Muscle layer of colon (tissue), 2 donors: ENCODE results near the gene RPRD2.

Experiments
- H3K27ac ChIP-seq: one replicate; pipeline ENCODE4 v1.7.0; 2013; ENCODE audit warnings: low read depth, mild to moderate bottlenecking, low read length, moderate library complexity
- H3K27me3 ChIP-seq, 2 donors: one replicate each; pipeline ENCODE4 v1.7.0; 2013; ENCODE audit warnings: low read length in 2 of 2, mild to moderate bottlenecking in 2 of 2; ENCODE audit not compliant: insufficient read depth in 2 of 2, control insufficient read depth in 1 of 2
- H3K36me3 ChIP-seq: one replicate; pipeline ENCODE4 v1.7.0; 2013; ENCODE audit warnings: mild to moderate bottlenecking, low read length; ENCODE audit not compliant: insufficient read depth
- H3K4me1 ChIP-seq: one replicate; pipeline ENCODE4 v1.7.0; 2013; ENCODE audit warnings: mild to moderate bottlenecking, low read length; ENCODE audit not compliant: insufficient read depth
- H3K4me3 ChIP-seq, 2 donors: one replicate each; pipeline ENCODE4 v1.7.0; 2013; ENCODE audit warnings: low read length in 2 of 2, low read depth in 1 of 2, mild to moderate bottlenecking in 1 of 2, moderate library complexity in 1 of 2
- H3K9ac ChIP-seq: one replicate; pipeline ENCODE4 v1.7.0; 2013; ENCODE audit warnings: low read length
- H3K9me3 ChIP-seq: one replicate; pipeline ENCODE4 v1.7.0; 2013; ENCODE audit warnings: mild to moderate bottlenecking, low read length
- donor health status: abdominal sarcoma.
- donor health status: Adenocarcinoma of cecum.

The RPRD2 gene

DNA sequence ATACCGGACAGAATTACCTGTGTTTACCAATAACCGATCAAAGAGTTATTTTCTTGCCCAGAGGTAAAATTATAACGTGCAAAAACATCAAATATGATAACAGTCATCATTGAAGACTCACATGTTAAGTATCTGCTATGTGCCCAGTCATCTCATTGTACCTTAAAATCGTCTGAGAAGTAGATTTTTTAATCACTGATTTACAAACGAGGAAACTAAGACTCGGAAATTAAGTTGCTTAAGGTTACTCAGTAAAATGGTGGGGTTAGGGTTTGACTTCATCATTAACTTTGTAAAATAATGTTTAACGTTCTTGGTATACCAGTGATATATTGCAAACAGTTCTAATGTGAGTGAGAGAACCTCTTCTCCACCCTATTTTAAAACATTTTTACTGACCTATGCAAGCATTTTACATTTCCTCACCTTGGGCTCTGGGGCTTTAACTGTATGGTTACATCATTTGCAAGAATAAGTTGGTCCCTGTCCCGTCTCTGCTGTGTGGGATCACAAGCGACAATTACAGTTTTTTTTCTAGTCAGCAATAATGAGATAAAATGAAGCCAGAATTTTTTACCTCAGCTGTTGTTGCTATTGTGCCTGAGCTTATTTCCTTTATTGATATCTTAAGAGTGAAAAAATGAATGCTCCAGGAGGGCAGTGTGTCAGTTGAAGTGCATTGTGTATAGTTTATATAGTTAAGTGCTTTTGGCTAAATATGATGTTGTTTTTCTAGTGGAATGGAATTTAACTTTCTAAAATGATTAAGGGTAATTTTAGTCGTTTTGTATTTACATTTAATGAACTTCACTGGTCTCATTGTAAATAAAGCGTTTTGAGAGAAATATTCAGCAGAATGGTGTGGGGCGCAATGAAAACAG, 2.7 kb downstream of the RPRD2 start:
- Histone ChIP-seq H3K27me3 (no peaks in the 10 kb centered on the region), H3K4me1 (peaks cover 4% of the 10 kb centered on the region), H3K9ac (peak overlapping the region; percentile 15), H3K36me3 (no peaks in the 10 kb centered on the region), H3K27ac (peak overlapping the region; percentile 93), H3K4me3 (peak overlapping the region in 1 of 2 donors; percentile 97), H3K9me3 (no peaks in the 10 kb centered on the region)

DNA sequence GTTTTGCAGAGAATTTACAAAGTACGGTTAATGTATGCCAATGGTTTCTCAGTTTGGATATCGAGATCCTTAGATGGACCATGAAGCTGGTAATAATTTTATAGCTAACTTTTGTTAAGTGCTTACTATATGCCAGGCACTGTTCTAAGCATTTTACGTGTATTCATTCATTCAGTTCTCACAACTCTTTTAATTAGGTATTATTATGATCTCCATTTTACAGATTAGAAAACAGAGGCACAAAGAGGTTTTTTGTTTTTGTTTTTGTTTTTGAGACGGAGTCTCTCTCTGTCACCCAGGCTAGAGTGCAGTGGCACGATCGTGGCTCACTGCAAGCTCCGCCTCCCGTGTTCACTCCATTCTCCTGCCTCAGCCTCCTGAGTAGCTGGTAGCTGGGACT, 7.2 kb downstream of the RPRD2 start:
- H3K4me1 ChIP-seq = peaks cover 13% of the 10 kb centered on the region
- H3K27me3 ChIP-seq = no peaks in the 10 kb centered on the region
- no peak overlapping the region for H3K27ac ChIP-seq
- H3K36me3 ChIP-seq = no peaks in the 10 kb centered on the region
- H3K4me3 ChIP-seq = no peak overlapping the region
- H3K9ac ChIP-seq = no peak overlapping the region
- H3K9me3 ChIP-seq = no peaks in the 10 kb centered on the region

DNA sequence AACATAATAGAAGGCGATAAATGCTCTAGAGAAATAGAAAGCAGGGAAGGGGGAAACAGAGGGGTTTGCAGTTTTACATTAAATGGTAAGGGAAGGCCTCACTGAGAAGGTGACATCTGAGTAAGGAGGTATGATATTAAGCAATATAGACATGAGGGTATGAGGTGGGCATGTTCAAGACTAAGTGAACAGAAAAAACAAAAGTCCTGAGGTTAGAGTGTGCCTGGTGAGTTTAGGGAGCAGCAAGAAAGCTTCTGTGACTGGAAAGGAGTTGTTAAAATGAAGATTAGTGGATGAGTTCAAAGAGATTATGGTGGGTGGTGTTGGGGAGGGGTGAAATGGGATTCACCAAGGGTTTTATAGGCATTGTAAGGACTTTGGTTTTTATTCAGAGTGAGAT, 8.6 kb downstream of the RPRD2 start:
- Histone ChIP-seq H3K9me3 (no peaks in the 10 kb centered on the region), H3K4me3 (no peak overlapping the region), H3K4me1 (peaks cover 13% of the 10 kb centered on the region)

DNA sequence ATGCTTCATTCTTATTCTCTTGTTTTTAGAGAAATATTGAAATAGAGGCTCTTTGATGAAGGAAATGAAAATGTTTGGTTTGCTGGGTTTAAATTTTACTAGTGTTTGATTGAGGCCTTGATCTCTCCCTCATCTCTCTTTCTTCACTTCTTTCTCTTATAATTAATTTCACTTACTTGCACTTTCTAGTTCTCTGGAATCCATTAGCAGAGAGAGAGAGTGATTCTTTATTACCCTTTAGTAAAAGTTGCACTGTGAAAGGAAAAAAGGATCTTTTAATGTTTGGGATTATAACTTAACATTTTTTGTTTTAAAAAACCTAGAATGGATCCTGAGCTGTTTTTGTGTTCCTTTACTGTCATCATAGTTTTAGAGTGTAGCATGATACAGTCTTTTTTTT, 12.2 kb downstream of the RPRD2 start:
- H3K27ac ChIP-seq = no peak overlapping the region
- no peaks in the 10 kb centered on the region for H3K27me3 ChIP-seq
- no peak overlapping the region for H3K4me3 ChIP-seq
- no peaks in the 10 kb centered on the region for H3K36me3 ChIP-seq
- H3K9ac ChIP-seq = no peak overlapping the region
- no peaks in the 10 kb centered on the region for H3K9me3 ChIP-seq
- peaks cover 13% of the 10 kb centered on the region for H3K4me1 ChIP-seq

More for the DNA sequence above, 8.6 kb downstream of the RPRD2 start:
- no peak overlapping the region for H3K9ac ChIP-seq
- no peaks in the 10 kb centered on the region for H3K36me3 ChIP-seq
- H3K27ac ChIP-seq = no peak overlapping the region
- no peaks in the 10 kb centered on the region for H3K27me3 ChIP-seq

DNA sequence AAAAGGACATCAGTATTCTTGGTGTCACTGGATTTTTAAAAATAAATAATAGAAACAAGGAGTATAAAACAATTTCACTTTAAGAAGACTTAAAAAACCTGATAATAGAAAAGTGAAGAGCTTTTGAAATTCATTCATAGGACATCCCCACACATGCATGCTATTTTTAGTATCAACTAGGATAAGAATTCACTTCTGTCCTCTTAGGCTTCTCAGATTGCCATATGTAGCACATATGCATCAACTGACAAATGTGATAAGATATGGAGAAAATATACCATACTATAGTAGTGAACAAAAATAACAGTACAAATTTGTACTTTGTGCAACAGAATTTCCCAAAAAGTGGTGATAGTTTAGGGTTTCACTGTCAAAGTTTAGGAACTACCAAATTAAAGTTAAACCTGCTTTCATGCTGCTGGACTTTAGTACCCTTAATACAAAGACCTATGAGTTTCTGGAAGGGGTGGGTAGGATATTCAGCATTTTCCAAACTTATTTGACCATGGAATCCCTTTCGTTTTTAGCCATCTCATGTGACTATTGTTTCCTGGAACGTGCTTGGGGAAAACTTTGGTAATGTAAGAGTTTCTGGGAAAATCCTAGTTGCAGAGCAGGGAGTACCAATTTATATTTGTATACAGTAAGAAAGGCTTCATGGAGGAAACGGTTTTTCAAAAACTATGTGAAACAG, 19.8 kb downstream of the RPRD2 start:
- H3K27ac ChIP-seq = no peak overlapping the region

GRCh38 chr1:150385537-150386445, 21.8 kb downstream of the RPRD2 start:
- Histone ChIP-seq H3K4me1 (peaks cover 18% of the 10 kb centered on the region), H3K9me3 (no peaks in the 10 kb centered on the region), H3K27ac (no peak overlapping the region), H3K27me3 (no peaks in the 10 kb centered on the region), H3K9ac (no peak overlapping the region), H3K36me3 (no peaks in the 10 kb centered on the region), H3K4me3 (no peak overlapping the region)

More for the DNA sequence above, 19.8 kb downstream of the RPRD2 start:
- H3K9me3 ChIP-seq = no peaks in the 10 kb centered on the region
- no peaks in the 10 kb centered on the region for H3K36me3 ChIP-seq
- H3K4me3 ChIP-seq = no peak overlapping the region
- H3K27me3 ChIP-seq = no peaks in the 10 kb centered on the region
- H3K9ac ChIP-seq = no peak overlapping the region
- peaks cover 18% of the 10 kb centered on the region for H3K4me1 ChIP-seq

DNA sequence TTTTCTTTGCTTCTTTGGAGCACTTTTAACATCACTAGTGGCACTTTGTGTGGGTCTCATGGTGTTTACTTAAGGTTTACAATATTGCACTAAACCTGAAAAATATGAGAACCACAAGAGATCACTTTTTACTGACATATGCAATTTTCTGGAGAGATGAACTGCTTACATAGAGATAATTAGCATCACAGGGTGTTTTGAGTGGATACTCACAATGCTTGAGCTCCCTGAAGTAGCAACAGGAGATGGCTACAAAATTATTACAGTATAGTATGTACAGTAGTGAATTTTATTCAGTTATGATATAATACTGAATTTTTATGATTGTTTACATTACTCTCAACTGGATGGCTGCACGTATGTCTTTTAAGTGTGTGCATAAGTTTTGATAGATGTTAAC, 22.6 kb downstream of the RPRD2 start:
- H3K9me3 ChIP-seq = no peaks in the 10 kb centered on the region
- no peak overlapping the region for H3K4me3 ChIP-seq
- no peak overlapping the region for H3K9ac ChIP-seq
- peaks cover 18% of the 10 kb centered on the region for H3K4me1 ChIP-seq
- no peaks in the 10 kb centered on the region for H3K27me3 ChIP-seq
- no peak overlapping the region for H3K27ac ChIP-seq
- no peaks in the 10 kb centered on the region for H3K36me3 ChIP-seq

GRCh38 chr1:150387200-150387599, 23.3 kb downstream of the RPRD2 start:
- no peaks in the 10 kb centered on the region for H3K36me3 ChIP-seq
- no peak overlapping the region for H3K4me3 ChIP-seq
- H3K27me3 ChIP-seq = no peaks in the 10 kb centered on the region
- H3K9me3 ChIP-seq = no peaks in the 10 kb centered on the region
- no peak overlapping the region for H3K27ac ChIP-seq
- no peak overlapping the region for H3K9ac ChIP-seq
- H3K4me1 ChIP-seq = peaks cover 18% of the 10 kb centered on the region

DNA sequence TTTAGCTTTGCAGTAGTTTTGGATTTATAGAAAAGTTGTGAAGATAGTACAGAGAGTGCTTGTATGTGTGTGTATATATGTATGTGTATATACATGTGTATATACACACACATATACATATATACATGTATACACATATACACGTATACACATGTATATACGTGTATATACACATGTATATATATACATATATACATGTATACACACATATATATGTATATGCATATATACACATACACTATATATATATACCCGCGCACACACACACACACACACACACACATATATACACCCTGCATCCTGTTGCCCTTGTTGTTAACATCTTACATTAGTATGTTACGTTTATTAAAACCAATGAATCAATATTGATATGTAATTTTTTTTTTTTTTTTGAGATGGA, 24.3 kb downstream of the RPRD2 start:
- H3K4me1 ChIP-seq = peaks cover 18% of the 10 kb centered on the region
- no peak overlapping the region for H3K27ac ChIP-seq
- H3K36me3 ChIP-seq = no peaks in the 10 kb centered on the region
- no peaks in the 10 kb centered on the region for H3K27me3 ChIP-seq
- H3K9ac ChIP-seq = no peak overlapping the region
- no peaks in the 10 kb centered on the region for H3K9me3 ChIP-seq
- H3K4me3 ChIP-seq = no peak overlapping the region

- H3K4me1 ChIP-seq = peaks cover 11% of the 10 kb centered on the region
- no peak overlapping the region for H3K27ac ChIP-seq
Observed at GRCh38 chr1:150389650-150390049, 25.7 kb downstream of the RPRD2 start.

DNA sequence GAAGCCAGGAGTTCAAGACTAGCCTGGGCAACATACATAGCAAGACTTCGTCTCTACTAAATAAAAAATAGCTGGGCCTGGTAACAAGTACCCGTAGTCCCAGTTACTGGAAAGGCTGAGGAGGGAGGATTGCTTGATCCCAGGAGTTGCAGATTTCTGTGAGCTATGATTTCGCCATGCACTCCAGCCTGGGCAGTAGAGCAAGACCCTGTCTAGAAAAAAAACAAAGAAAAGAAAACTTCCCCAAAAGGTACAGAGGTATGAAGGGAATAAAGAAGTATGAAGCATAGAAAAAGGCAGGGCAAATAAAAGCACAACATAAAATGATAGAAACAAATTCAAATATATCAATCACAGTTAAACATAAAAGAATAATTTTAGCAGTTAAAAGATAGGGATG, 28.7 kb downstream of the RPRD2 start:
- Histone ChIP-seq H3K27me3 (no peaks in the 10 kb centered on the region), H3K9ac (no peak overlapping the region)

More at GRCh38 chr1:150389650-150390049, 25.7 kb downstream of the RPRD2 start:
- Histone ChIP-seq H3K36me3 (no peaks in the 10 kb centered on the region), H3K9me3 (no peaks in the 10 kb centered on the region), H3K4me3 (no peak overlapping the region), H3K9ac (no peak overlapping the region), H3K27me3 (no peaks in the 10 kb centered on the region)

More for the DNA sequence above, 28.7 kb downstream of the RPRD2 start:
- Histone ChIP-seq H3K4me3 (no peak overlapping the region), H3K27ac (no peak overlapping the region), H3K4me1 (no peaks in the 10 kb centered on the region), H3K9me3 (no peaks in the 10 kb centered on the region), H3K36me3 (no peaks in the 10 kb centered on the region)
